AG04450 (cell line): ENCODE data around the gene KIAA0930. TPM values are rescaled to one million over a fixed set of nuclear protein-coding genes. Genes with fewer than 3 reads are reported as not detected.

Source experiments
- CTCF ChIA-PET: fragments of 300-600, 350-600 bp; formaldehyde crosslinking; extraction: SDS; loops from one replicate; lab custom pipeline; 2022; ENCODE audit warnings: antibody characterized with exemption, inconsistent platforms; lab: Charles Lee
- POLR2A ChIA-PET: fragments of 350-600 bp; formaldehyde crosslinking; extraction: SDS; loops from one replicate; lab custom pipeline; 2021; ENCODE audit warnings: antibody characterized with exemption, inconsistent platforms; lab: Yijun Ruan, JAX
- DNase-seq: peaks from one replicate; pipeline ENCODE4 v3.0.0-alpha.2; 2011; ENCODE audit warnings: low read depth, low spot score
- H3K27ac ChIP-seq: one replicate; pipeline ENCODE4 v1.5.1; 2012; ENCODE audit warnings: low read depth, low read length, control low read depth
- H3K27me3 ChIP-seq: one replicate; pipeline ENCODE4 v1.6.0; 2012; ENCODE audit warnings: low read length; ENCODE audit not compliant: control insufficient read depth, insufficient read depth
- H3K4me3 ChIP-seq: 2 replicates; pipeline ENCODE4 v1.5.1; 2011; ENCODE audit warnings: mild to moderate bottlenecking, low read depth, low read length, control low read depth
- H3K9me3 ChIP-seq: 2 replicates; pipeline ENCODE4 v1.5.1; 2012; ENCODE audit warnings: low read length; ENCODE audit not compliant: control insufficient read depth, insufficient read depth
- polyA plus RNA-seq: library from polyadenylated mRNA; depleted of rRNA; stranded (reverse); fragments of >200 nt; gene quantifications from 2 replicates; pipeline ENCODE4 v1.2.3, GENCODE V29; 2011
- TF ChIP-seq, protein P1 (sequence below): IDR thresholded peaks from 2 replicates; pipeline ENCODE4 v1.5.1; 2011; ENCODE audit warnings: low read depth, low read length, control low read depth, inconsistent platforms

The KIAA0930 gene
- polyA plus RNA-seq, 1 experiment, result 49.4 TPM

DNA sequence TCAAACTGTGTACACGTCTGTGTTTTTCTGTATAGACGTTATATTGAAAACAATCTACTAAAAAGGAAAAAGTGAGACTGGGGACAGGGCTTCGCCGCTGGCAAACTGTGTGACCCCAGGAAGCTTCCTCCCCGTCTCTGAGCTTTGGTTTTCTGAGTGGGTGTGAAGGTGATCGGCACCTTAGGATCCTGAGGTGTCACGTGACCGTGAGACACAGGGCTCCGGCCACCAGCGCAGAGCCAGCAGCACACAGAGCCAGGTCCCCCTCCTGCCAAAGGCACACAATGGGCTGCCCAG is 32.0 kb downstream of the KIAA0930 start:
- TF ChIP-seq, protein P1, sequence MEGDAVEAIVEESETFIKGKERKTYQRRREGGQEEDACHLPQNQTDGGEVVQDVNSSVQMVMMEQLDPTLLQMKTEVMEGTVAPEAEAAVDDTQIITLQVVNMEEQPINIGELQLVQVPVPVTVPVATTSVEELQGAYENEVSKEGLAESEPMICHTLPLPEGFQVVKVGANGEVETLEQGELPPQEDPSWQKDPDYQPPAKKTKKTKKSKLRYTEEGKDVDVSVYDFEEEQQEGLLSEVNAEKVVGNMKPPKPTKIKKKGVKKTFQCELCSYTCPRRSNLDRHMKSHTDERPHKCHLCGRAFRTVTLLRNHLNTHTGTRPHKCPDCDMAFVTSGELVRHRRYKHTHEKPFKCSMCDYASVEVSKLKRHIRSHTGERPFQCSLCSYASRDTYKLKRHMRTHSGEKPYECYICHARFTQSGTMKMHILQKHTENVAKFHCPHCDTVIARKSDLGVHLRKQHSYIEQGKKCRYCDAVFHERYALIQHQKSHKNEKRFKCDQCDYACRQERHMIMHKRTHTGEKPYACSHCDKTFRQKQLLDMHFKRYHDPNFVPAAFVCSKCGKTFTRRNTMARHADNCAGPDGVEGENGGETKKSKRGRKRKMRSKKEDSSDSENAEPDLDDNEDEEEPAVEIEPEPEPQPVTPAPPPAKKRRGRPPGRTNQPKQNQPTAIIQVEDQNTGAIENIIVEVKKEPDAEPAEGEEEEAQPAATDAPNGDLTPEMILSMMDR, result no peak
- Histone ChIP-seq H3K27me3 (no peaks in the 10 kb centered on the region), H3K4me3 (no peak overlapping the region), H3K27ac (peak overlapping the region; percentile 11), H3K9me3 (peaks cover 6% of the 10 kb centered on the region; the same call in 1 of the 2 replicates)
- ChIA-PET CTCF (interaction anchor here (0.8 to 1.3 kb wide), 3 partner anchors 8 to 43 kb away, joined by 3 read pairs; no protein-coding TSS in a partner anchor), POLR2A (interaction anchor here (0.6 to 1.4 kb wide), 4 partner anchors 9 to 397 kb away, joined by 3 to 5 read pairs (median 4); no protein-coding TSS in a partner anchor)
- DNase-seq, result no peak

DNA sequence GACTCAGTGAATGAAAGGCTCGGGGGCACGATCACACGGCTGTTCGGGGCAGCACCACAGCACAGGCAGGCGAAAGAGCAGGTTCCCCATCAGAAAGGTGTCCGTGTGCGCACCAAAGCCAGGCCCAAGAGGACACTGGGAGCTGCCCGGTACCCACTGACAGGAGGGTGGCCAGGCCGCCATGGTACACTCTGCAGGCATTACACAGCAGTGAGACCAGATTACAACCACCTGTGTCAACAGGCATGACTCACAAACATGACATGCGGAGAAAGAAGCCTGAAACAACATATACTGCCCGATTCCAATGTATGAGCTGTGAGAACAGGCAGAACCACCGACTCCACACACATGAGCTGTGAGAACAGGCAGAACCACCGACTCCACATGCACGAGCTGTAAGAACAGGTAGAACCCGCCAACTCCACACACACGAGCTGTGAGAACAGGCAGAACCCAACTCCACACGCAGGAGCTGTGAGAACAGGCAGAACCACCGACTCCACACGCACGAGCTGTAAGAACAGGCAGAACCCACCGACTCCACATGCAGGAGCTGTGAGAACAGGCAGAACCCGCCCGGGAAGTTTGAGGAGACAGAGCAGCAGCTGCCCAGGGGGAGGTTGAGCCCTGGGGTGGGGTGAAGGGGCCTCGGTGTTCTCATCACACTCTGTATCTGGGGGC is 32.6 kb downstream of the KIAA0930 start:
- peak; percentile 76 for DNase-seq
- Histone ChIP-seq H3K4me3 (no peak overlapping the region), H3K27me3 (no peaks in the 10 kb centered on the region), H3K9me3 (peaks cover 6% of the 10 kb centered on the region; the same call in 1 of the 2 replicates), H3K27ac (peak overlapping the region; percentile 65)
- ChIA-PET CTCF (interaction anchor here (0.8 to 1.3 kb wide), 2 partner anchors 39 to 43 kb away, joined by 3 read pairs; no protein-coding TSS in a partner anchor), POLR2A (interaction anchor here (0.6 to 1.4 kb wide), 4 partner anchors 8 to 398 kb away, joined by 3 to 5 read pairs (median 4); no protein-coding TSS in a partner anchor)
- TF ChIP-seq, protein P1, result no peak

DNA sequence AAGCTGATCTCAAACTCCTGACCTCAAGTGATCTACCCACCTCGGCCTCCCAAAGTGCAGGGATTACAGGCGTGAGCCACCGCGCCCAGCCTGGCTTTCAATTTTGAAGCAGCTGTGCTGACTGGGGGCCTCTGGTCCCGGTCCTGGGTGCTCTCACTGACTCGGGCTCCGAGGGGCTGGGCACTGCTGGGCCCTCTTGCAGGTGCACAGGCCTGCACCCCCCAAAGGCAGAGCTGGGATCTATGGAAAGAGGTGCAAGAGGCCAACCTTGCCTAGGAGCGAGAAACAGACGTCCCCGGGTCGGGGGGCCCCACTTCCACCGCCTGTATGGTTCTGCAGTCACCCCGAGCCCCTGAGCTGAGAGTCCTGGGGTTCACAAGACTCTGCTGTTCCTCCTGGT is 33.2 kb downstream of the KIAA0930 start:
- H3K9me3 ChIP-seq, result peaks cover 6% of the 10 kb centered on the region; the same call in 1 of the 2 replicates
- H3K27ac ChIP-seq, result peak overlapping the region; percentile 65
- DNase-seq, result no peak
- TF ChIP-seq, protein P1, result no peak
- H3K27me3 ChIP-seq, result no peaks in the 10 kb centered on the region
- ChIA-PET POLR2A (interaction anchor here (0.9 to 1.4 kb wide), 2 partner anchors 8 to 102 kb away, joined by 3 read pairs; no protein-coding TSS in a partner anchor), CTCF (interaction anchor here (1.3 kb wide), 1 partner anchor 42 kb away, joined by 3 read pairs; no protein-coding TSS in a partner anchor)
- H3K4me3 ChIP-seq, result no peak overlapping the region

DNA sequence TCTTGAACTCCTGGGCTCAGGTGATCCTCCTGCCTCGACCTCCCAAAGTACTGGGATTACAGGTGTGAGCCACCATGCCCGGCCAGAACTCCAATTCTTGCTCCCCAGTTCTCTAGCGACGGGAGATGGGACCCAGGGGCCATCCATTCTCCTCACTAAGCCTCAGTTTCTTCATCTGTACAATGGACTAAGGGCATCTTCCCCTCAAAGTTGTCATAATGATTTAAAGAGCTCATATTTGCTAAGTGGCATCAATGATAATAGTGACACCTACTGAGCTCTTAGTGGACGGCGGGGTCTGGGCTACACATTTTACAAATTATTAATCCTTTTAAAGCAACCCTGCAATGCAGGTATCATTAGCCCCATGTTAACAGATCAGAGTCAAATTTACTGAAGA is 34.5 kb downstream of the KIAA0930 start:
- ChIA-PET POLR2A (interaction anchor here (0.7 kb wide), 2 partner anchors 53 to 79 kb away, joined by 3 to 4 read pairs; no protein-coding TSS in a partner anchor), CTCF (no interaction called here)
- Histone ChIP-seq H3K27me3 (no peaks in the 10 kb centered on the region), H3K27ac (no peak overlapping the region), H3K4me3 (no peak overlapping the region), H3K9me3 (peaks cover 11% of the 10 kb centered on the region; the same call in 1 of the 2 replicates)
- DNase-seq, result no peak
- TF ChIP-seq, protein P1, result no peak

DNA sequence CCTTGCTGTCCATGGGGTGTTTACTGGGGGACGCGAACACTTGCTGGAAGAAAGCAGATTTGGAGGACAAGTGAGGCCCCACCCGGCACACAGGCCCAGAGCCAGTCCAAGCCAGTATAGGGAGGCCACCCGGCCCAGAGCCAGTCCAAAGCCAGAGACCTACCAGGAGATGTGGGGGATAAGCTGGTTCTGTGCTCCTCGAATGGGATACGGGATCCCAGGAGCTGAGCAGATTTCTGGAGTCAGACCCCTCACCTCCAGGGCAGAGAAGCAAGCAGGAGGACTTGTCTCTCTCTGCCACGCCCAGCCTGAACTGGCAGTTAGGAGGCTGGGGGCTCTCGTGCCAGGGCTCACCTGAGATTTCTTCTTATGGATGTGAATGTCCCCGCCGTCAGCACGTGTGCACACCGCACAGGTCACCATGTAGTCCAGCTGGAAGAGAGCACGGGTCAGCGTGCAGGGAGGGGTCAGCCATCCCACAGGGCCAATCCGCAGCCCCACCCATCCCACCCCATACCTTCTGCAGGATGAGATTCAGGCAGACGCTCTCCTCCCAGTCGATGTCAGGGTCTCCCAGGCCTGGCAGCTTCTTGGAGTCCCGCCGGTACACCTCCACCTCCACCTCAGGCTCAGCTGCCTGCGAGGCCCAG is 35.3 kb downstream of the KIAA0930 start:
- no peaks in the 10 kb centered on the region for H3K27me3 ChIP-seq
- H3K4me3 ChIP-seq, result no peak overlapping the region
- H3K27ac ChIP-seq, result no peak overlapping the region
- POLR2A ChIA-PET, result no interaction called here
- TF ChIP-seq, protein P1, result no peak
- no peak for DNase-seq
- peaks cover 11% of the 10 kb centered on the region; the same call in 1 of the 2 replicates for H3K9me3 ChIP-seq
- CTCF ChIA-PET, result no interaction called here
